Midbrain (tissue), 1 donor: ENCODE results near the gene MICOS13.
A peak's percentile ranks its signal among the peaks of the same experiment; 100 is the strongest.
"Not testable (repeated sequence)": the region's sequence is repeated elsewhere in the genome, so short reads cannot be mapped to it uniquely, and the experiment has no call there.

Experiments used
- DNase-seq: peaks from one replicate; lab custom pipeline; 2025; lab: John Stamatoyannopoulos, UW

The MICOS13 gene

GRCh38 chr19:5700455-5701092, 20.3 kb upstream of the MICOS13 start:
- DNase-seq: no peak

- DNase-seq: no peak
Observed at GRCh38 chr19:5698635-5699422, 18.5 kb upstream of the MICOS13 start.

GRCh38 chr19:5697890-5698634, 17.7 kb upstream of the MICOS13 start:
- no peak for DNase-seq

GRCh38 chr19:5697022-5697889, 16.9 kb upstream of the MICOS13 start:
- no peak for DNase-seq

GRCh38 chr19:5696196-5697021, 16.1 kb upstream of the MICOS13 start:
- no peak for DNase-seq

- DNase-seq: no peak
Observed at GRCh38 chr19:5695649-5696195, 15.4 kb upstream of the MICOS13 start.

- DNase-seq: no peak
Observed at GRCh38 chr19:5694956-5695648, 14.8 kb upstream of the MICOS13 start.

- no peak for DNase-seq
Observed at GRCh38 chr19:5694167-5694955, 14.0 kb upstream of the MICOS13 start.

- no peak for DNase-seq
Observed at GRCh38 chr19:5693195-5694166, 13.2 kb upstream of the MICOS13 start.

GRCh38 chr19:5692723-5693194, 12.4 kb upstream of the MICOS13 start:
- DNase-seq: no peak

- no peak for DNase-seq
Observed at GRCh38 chr19:5691822-5692722, 11.8 kb upstream of the MICOS13 start.

GRCh38 chr19:5690955-5691821, 10.9 kb upstream of the MICOS13 start:
- DNase-seq: no peak

GRCh38 chr19:5690125-5690954, 10.0 kb upstream of the MICOS13 start, which contains the start of gene RPL36:
RPL36 (plus strand) TSS chr19:5690295; CDS start chr19:5690508, 213 bp downstream.
- peak; percentile 95 for DNase-seq

- DNase-seq: not testable (repeated sequence)
Observed at GRCh38 chr19:5688262-5688881, 8.1 kb upstream of the MICOS13 start.
